ENCODE measurements around the gene NECTIN2.

- no peak for TF ChIP-seq CTCF (IDR thresholded peaks at IDR 0.05; ENCODE audit: low read depth, low read length)
- TF ChIP-seq EZH2phosphoT487 (IDR thresholded peaks at IDR 0.05; ENCODE audit: low read depth), result no peak
Observed at GRCh38 chr19:44871809-44872208, 25.7 kb downstream of the NECTIN2 start.
